ENCODE data around the gene TUBGCP2.

- no peak for TF ChIP-seq EZH2 (IDR thresholded peaks at IDR 0.05; ENCODE audit: borderline replicate concordance, low read depth, low read length, poor library complexity, severe bottlenecking)
- TF ChIP-seq CTCF (conservative IDR thresholded peaks at IDR 0.05; ENCODE audit: low read depth, low read length) = no peak
Measured at GRCh38 chr10:133287832-133288500, 20.7 kb downstream of the TUBGCP2 start.

Data from A673 (cell line).